Stimulated activated effector memory CD8-positive, alpha-beta T cell treated with anti-CD3 and anti-CD28 coated beads, Interleukin-12 subunit alpha, Interleukin-12 subunit beta, amount 100 ng/mL, for 72 hours (primary cell): Measurements from ENCODE around the gene EWSR1.

Experiments
- ATAC-seq: fragments of 150-1000 bp; cut with Tn5 transposase; 2 replicates; pipeline ENCODE4 v1.10.0; 2021
- DNase-seq, 2 donors: peaks; one replicate each; pipeline ENCODE4 v3.0.0; 2021 to 2022; ENCODE audit warnings: low spot score in 2 of 2
- H3K27ac Mint-ChIP-seq: one replicate; pipeline ENCODE4 v1.8.0; 2022; ENCODE audit warnings: mild to moderate bottlenecking, mixed read lengths
- H3K36me3 Mint-ChIP-seq: one replicate; pipeline ENCODE4 v1.8.0; 2022; ENCODE audit warnings: mild to moderate bottlenecking, mixed read lengths
- H3K4me1 Mint-ChIP-seq: one replicate; pipeline ENCODE4 v1.8.0; 2022; ENCODE audit warnings: mixed read lengths
- H3K4me3 Mint-ChIP-seq: one replicate; pipeline ENCODE4 v1.8.0; 2022; ENCODE audit warnings: mild to moderate bottlenecking, mixed read lengths
- H3K9me3 Mint-ChIP-seq: one replicate; pipeline ENCODE4 v1.8.0; 2022; ENCODE audit warnings: mixed read lengths

EWSR1 gene

GRCh38 chr22:29275819-29276565, 7.9 kb downstream of the EWSR1 start:
- H3K4me3 Mint-ChIP-seq = no peak overlapping the region
- peaks cover 100% of the 10 kb centered on the region for H3K36me3 Mint-ChIP-seq
- peak overlapping the region; percentile 71 for H3K27ac Mint-ChIP-seq
- no peak for ATAC-seq
- no peak for DNase-seq
- no peaks in the 10 kb centered on the region for H3K9me3 Mint-ChIP-seq
- peaks cover 73% of the 10 kb centered on the region for H3K4me1 Mint-ChIP-seq

- peaks cover 100% of the 10 kb centered on the region for H3K36me3 Mint-ChIP-seq
- H3K4me1 Mint-ChIP-seq = peaks cover 55% of the 10 kb centered on the region
- no peak overlapping the region for H3K4me3 Mint-ChIP-seq
- DNase-seq (no peak), ATAC-seq (no peak)
- H3K9me3 Mint-ChIP-seq = no peaks in the 10 kb centered on the region
- peak overlapping the region; percentile 41 for H3K27ac Mint-ChIP-seq
These were observed 9.9 kb downstream of the EWSR1 start for GRCh38 chr22:29277927-29278326.

GRCh38 chr22:29284196-29284595, 16.1 kb downstream of the EWSR1 start:
- ATAC-seq = no peak
- Mint-ChIP-seq H3K36me3 (peaks cover 100% of the 10 kb centered on the region), H3K9me3 (no peaks in the 10 kb centered on the region), H3K27ac (no peak overlapping the region), H3K4me1 (peaks cover 19% of the 10 kb centered on the region), H3K4me3 (no peak overlapping the region)
- no peak for DNase-seq

GRCh38 chr22:29288837-29289236, 20.8 kb downstream of the EWSR1 start:
- DNase-seq = no peak
- Mint-ChIP-seq H3K27ac (peak overlapping the region; percentile 88), H3K4me3 (no peak overlapping the region), H3K4me1 (peaks cover 18% of the 10 kb centered on the region), H3K36me3 (peaks cover 100% of the 10 kb centered on the region), H3K9me3 (no peaks in the 10 kb centered on the region)
- no peak for ATAC-seq

GRCh38 chr22:29290061-29290460, 22.0 kb downstream of the EWSR1 start:
- Mint-ChIP-seq H3K4me1 (peaks cover 18% of the 10 kb centered on the region), H3K9me3 (no peaks in the 10 kb centered on the region), H3K36me3 (peaks cover 100% of the 10 kb centered on the region), H3K4me3 (no peak overlapping the region), H3K27ac (no peak overlapping the region)
- ATAC-seq (no peak), DNase-seq (no peak)

- ATAC-seq = no peak
- no peak for DNase-seq
- peaks cover 100% of the 10 kb centered on the region for H3K36me3 Mint-ChIP-seq
- peaks cover 18% of the 10 kb centered on the region for H3K4me1 Mint-ChIP-seq
- no peaks in the 10 kb centered on the region for H3K9me3 Mint-ChIP-seq
- no peak overlapping the region for H3K27ac Mint-ChIP-seq
- no peak overlapping the region for H3K4me3 Mint-ChIP-seq
These were observed 23.1 kb downstream of the EWSR1 start for GRCh38 chr22:29291215-29291614.

- Mint-ChIP-seq H3K27ac (no peak overlapping the region), H3K36me3 (peaks cover 100% of the 10 kb centered on the region), H3K9me3 (no peaks in the 10 kb centered on the region)
These were observed 24.3 kb downstream of the EWSR1 start for GRCh38 chr22:29292379-29292778.

GRCh38 chr22:29298641-29299040, 30.6 kb downstream of the EWSR1 start:
- Mint-ChIP-seq H3K27ac (peak overlapping the region; percentile 86), H3K9me3 (no peaks in the 10 kb centered on the region), H3K36me3 (peaks cover 84% of the 10 kb centered on the region), H3K4me1 (peaks cover 22% of the 10 kb centered on the region), H3K4me3 (no peak overlapping the region)
- DNase-seq (no peak), ATAC-seq (no peak)

More at GRCh38 chr22:29292379-29292778, 24.3 kb downstream of the EWSR1 start:
- Mint-ChIP-seq H3K4me3 (no peak overlapping the region), H3K4me1 (peaks cover 11% of the 10 kb centered on the region)
- no peak for DNase-seq
- no peak for ATAC-seq

GRCh38 chr22:29299136-29299900, 31.2 kb downstream of the EWSR1 start:
- Mint-ChIP-seq H3K9me3 (no peaks in the 10 kb centered on the region), H3K27ac (peak overlapping the region; percentile 86), H3K4me3 (no peak overlapping the region), H3K4me1 (peaks cover 22% of the 10 kb centered on the region), H3K36me3 (peaks cover 77% of the 10 kb centered on the region)
- ATAC-seq = no peak
- no peak for DNase-seq

GRCh38 chr22:29300467-29300806, 32.4 kb downstream of the EWSR1 start:
- H3K4me3 Mint-ChIP-seq = no peak overlapping the region
- H3K36me3 Mint-ChIP-seq = peaks cover 66% of the 10 kb centered on the region
- no peaks in the 10 kb centered on the region for H3K9me3 Mint-ChIP-seq
- H3K4me1 Mint-ChIP-seq = peaks cover 22% of the 10 kb centered on the region
- H3K27ac Mint-ChIP-seq = peak overlapping the region; percentile 18
- DNase-seq = no peak
- no peak for ATAC-seq

- Mint-ChIP-seq H3K4me1 (peaks cover 26% of the 10 kb centered on the region), H3K27ac (peak overlapping the region; percentile 18), H3K9me3 (no peaks in the 10 kb centered on the region), H3K36me3 (peaks cover 60% of the 10 kb centered on the region), H3K4me3 (no peak overlapping the region)
- DNase-seq (no peak), ATAC-seq (no peak)
These were observed 32.9 kb downstream of the EWSR1 start for GRCh38 chr22:29300807-29301601.

- DNase-seq = no peak
- ATAC-seq = no peak
- peak overlapping the region; percentile 18 for H3K27ac Mint-ChIP-seq
These were observed 33.8 kb downstream of the EWSR1 start for GRCh38 chr22:29301716-29302401.

GRCh38 chr22:29302402-29302680, 34.3 kb downstream of the EWSR1 start:
- no peaks in the 10 kb centered on the region for H3K9me3 Mint-ChIP-seq
- no peak overlapping the region for H3K27ac Mint-ChIP-seq
- H3K4me1 Mint-ChIP-seq = peaks cover 33% of the 10 kb centered on the region
- no peak overlapping the region for H3K4me3 Mint-ChIP-seq
- ATAC-seq (no peak), DNase-seq (no peak)
- H3K36me3 Mint-ChIP-seq = peaks cover 47% of the 10 kb centered on the region

More at GRCh38 chr22:29301716-29302401, 33.8 kb downstream of the EWSR1 start:
- H3K36me3 Mint-ChIP-seq = peaks cover 52% of the 10 kb centered on the region
- H3K4me3 Mint-ChIP-seq = no peak overlapping the region
- H3K9me3 Mint-ChIP-seq = no peaks in the 10 kb centered on the region
- peaks cover 32% of the 10 kb centered on the region for H3K4me1 Mint-ChIP-seq

- Mint-ChIP-seq H3K36me3 (peaks cover 42% of the 10 kb centered on the region), H3K4me3 (no peak overlapping the region), H3K4me1 (peaks cover 31% of the 10 kb centered on the region), H3K9me3 (no peaks in the 10 kb centered on the region), H3K27ac (no peak overlapping the region)
- ATAC-seq (no peak), DNase-seq (no peak)
These were observed 34.8 kb downstream of the EWSR1 start for GRCh38 chr22:29302681-29303465.
